ENCODE measurements around the gene CCDC92. TPM values are rescaled to one million over a fixed set of nuclear protein-coding genes. Genes with fewer than 3 reads are reported as not detected.

The CCDC92 gene
- total and polyA plus RNA-seq, 2 donors (not counting 3 experiments of a cell fraction or from before 2014, with no cell fraction given), result 41.2 to 41.6 TPM

DNA sequence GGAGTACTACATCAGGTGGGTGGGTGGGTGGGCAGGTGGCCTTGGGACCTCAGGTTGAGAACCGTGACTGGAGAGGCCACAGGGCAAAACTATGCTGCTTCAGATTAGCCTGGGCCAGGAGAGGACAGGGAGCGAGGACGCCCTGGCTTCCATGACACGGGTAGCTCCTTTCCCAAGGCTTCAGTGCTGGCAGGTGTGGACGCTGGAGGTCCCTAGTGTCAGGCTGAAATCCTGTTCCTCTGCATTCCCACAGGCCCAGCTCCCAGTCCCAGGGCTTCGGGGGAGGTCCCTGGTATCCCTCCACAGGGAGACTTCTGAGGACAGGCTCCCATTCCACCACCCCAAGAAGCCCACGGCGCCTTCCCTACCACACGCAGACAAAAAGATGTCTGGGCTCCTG lies 31.6 kb downstream of the CCDC92 start:
- Histone ChIP-seq H4K20me1 (replicated peaks; ENCODE audit: control insufficient read depth, extremely low read depth, insufficient read depth, low read length) (no peaks in the 10 kb centered on the region), H3K9ac (replicated peaks; ENCODE audit: extremely low read depth, insufficient read depth, low read length) (no peak overlapping the region), H3K4me3 (replicated peaks in 1 of 3; ENCODE audit: insufficient read depth in 1 of 3, low read depth in 1 of 3, low read length in 3 of 3) (no peak overlapping the region), H3K9me1 (replicated peaks; ENCODE audit: control insufficient read depth, extremely low read depth, insufficient read depth, low read length) (no peaks in the 10 kb centered on the region), H3K79me2 (ENCODE audit: control insufficient read depth, insufficient read depth, low read length) (no peaks in the 10 kb centered on the region), H3K4me1 (ENCODE audit: control insufficient read depth, extremely low read depth, insufficient read depth, low read length) (peaks cover 12% of the 10 kb centered on the region), H3K27ac (ENCODE audit: insufficient read depth, low read depth, low read length) (no peak overlapping the region), H3K4me2 (ENCODE audit: insufficient read depth, low read length) (no peak overlapping the region), H3K36me3 (ENCODE audit: control insufficient read depth in 2 of 2, extremely low read depth in 1 of 2, insufficient read depth in 2 of 2, low read length in 2 of 2) (peaks cover 2 to 7% of the 10 kb centered on the region in 2 experiments), H2AFZ (ENCODE audit: low read depth, low read length) (no peak overlapping the region), H3K9me3 (replicated peaks; ENCODE audit: control insufficient read depth, insufficient read depth, low read length) (no peaks in the 10 kb centered on the region), H3K27me3 (ENCODE audit: control insufficient read depth in 2 of 2, insufficient read depth in 2 of 2, low read length in 2 of 2) (no peaks in the 10 kb centered on the region)
- FAIRE-seq, result no peak
- ChIA-PET CTCF (interaction anchor here (0.8 to 1.6 kb wide), 3 partner anchors 8 to 36 kb away, joined by 3 to 5 read pairs (median 4); no protein-coding TSS in a partner anchor), POLR2A (no interaction called here)
- intact Hi-C loops (cut with micrococcal nuclease), result no loop called here
- dilution Hi-C loops (cut with MboI; ENCODE audit: extremely low pct_ligation_motif_present, low sequenced_read_pairs), result no loop called here
- no peak for TF ChIP-seq MYC (IDR thresholded peaks at IDR 0.05; ENCODE audit: low read depth, low read length)
- TF ChIP-seq, protein P1, sequence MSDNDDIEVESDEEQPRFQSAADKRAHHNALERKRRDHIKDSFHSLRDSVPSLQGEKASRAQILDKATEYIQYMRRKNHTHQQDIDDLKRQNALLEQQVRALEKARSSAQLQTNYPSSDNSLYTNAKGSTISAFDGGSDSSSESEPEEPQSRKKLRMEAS (IDR thresholded peaks at IDR 0.05; ENCODE audit: insufficient read depth, insufficient read length), result no peak
- TF ChIP-seq, protein P2, sequence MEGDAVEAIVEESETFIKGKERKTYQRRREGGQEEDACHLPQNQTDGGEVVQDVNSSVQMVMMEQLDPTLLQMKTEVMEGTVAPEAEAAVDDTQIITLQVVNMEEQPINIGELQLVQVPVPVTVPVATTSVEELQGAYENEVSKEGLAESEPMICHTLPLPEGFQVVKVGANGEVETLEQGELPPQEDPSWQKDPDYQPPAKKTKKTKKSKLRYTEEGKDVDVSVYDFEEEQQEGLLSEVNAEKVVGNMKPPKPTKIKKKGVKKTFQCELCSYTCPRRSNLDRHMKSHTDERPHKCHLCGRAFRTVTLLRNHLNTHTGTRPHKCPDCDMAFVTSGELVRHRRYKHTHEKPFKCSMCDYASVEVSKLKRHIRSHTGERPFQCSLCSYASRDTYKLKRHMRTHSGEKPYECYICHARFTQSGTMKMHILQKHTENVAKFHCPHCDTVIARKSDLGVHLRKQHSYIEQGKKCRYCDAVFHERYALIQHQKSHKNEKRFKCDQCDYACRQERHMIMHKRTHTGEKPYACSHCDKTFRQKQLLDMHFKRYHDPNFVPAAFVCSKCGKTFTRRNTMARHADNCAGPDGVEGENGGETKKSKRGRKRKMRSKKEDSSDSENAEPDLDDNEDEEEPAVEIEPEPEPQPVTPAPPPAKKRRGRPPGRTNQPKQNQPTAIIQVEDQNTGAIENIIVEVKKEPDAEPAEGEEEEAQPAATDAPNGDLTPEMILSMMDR (IDR thresholded peaks at IDR 0.05; ENCODE audit: extremely low read depth in 1 of 2, insufficient read depth in 1 of 2, low read depth in 1 of 2, low read length in 2 of 2), result no peak
- no peak for TF ChIP-seq POLR2AphosphoS5 (IDR thresholded peaks at IDR 0.05; ENCODE audit: insufficient read depth, low read depth, low read length)
- no peak for TF ChIP-seq FOS (IDR thresholded peaks at IDR 0.05; ENCODE audit: borderline replicate concordance, insufficient read depth, low read length)
- no peak for TF ChIP-seq EZH2 (IDR thresholded peaks at IDR 0.05; ENCODE audit: borderline replicate concordance, low read depth, low read length, severe bottlenecking)
- TF ChIP-seq POLR2A (IDR thresholded peaks at IDR 0.05; ENCODE audit: low read depth, low read length), result no peak
- BruUV-seq (replicated peaks), result no TSS peak
- DNase-seq (ENCODE audit: low read depth, low spot score), result no peak
